Ecto neural progenitor cell (in vitro differentiated cells): Measurements from ENCODE around the gene TBL1XR1.
"Not testable (repeated sequence)": the region's sequence is repeated elsewhere in the genome, so short reads cannot be mapped to it uniquely, and the experiment has no call there.

Experiments
- DNase-seq: peaks from one replicate; pipeline ENCODE4 v3.0.0-alpha.2; 2018; ENCODE audit warnings: low spot score

Gene TBL1XR1

DNA sequence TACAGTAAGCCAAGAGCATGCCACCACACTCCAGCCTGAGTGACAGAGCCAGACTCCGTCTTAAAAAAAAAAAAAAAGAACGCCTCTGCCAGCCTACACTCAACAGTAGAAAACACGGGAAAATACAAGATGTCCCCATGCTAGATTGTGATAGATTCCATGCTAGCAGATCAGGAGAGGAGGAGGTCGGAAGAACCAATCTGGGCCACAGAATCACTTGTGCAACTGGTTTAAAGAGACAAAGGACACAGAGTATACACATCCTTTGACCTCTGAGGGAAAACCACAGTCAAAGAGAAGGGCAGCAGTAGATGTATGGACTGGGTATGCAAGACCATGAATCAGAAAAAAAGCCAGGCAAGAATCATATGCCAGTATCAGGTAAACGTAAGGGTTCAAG lies 15.9 kb downstream of the TBL1XR1 start:
- DNase-seq, result no peak

DNA sequence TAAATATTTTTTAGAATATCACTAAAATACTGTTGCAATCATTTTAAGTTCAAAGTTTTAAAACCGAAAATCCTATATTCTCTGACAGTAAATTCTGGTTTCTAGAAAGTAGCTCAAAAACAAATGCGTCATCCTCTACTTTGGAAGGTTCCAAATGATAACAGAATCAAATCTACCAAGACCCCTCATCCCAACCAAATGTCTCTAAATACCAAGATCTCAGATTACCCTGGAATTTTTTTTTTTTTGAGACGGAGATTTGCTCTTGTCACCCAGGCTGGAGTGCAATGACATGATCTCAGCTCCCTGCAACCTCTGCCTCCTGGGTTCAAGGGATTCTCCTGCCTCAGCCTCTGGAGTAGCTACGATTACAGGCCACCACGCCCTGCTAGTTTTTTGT lies 16.8 kb downstream of the TBL1XR1 start:
- DNase-seq, result no peak

DNA sequence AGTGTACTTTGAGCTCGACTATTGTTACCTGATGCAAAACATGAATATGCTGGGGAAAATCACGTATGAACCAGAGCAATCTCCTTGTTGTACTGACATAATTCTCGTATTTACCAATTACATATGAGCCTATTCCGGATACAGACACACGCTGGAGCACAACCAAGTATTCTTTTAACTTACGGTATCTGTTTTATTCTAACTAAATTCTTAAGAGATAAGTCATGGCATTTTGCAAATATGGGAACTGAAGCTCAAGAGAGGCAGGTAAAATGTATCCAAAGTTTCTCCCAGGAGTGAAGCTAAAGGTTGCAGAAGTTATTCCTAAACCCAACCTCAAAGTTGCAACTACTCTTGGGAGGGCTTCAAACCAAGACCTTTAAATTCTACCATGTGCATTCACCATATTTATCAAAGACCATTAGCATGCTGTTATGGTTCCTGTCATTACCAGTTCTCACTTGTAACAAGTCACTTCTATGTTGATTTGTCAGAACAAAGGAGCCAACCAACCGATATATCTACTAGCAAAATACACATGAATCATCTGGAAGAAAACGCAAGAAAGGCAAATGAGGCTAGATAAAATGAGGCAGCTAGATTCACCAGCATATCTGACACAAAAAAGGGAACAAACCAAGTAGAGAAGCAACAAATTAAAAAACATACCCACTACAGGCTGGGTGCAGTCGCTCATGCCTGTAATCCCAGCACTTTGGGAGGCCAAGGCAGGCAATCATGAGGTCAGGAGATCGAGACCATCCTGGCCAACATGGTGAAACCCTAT lies 17.8 kb downstream of the TBL1XR1 start:
- DNase-seq, result no peak

DNA sequence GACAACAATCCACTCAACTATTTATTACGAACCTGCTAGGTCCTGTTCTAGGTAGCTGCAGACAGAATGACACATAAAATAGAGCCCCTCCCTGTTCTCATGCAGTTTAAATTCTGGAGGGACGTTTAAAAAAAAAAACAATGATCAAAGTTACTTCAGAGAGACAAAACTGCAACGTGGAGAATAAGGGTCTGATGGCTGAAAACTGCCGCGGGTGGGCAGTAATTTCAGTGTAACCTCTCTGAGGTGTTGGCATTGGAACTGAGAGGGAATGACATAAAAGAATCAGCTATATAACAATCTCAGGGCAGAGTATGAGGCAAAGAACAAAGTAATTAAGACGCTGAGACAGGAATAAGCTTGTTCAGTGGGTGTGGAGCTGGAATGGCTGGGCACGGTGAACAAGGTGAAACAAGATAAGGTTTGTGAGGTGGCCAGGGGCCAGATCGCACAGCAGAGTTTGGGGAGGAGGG lies 19.5 kb downstream of the TBL1XR1 start:
- DNase-seq, result no peak

DNA sequence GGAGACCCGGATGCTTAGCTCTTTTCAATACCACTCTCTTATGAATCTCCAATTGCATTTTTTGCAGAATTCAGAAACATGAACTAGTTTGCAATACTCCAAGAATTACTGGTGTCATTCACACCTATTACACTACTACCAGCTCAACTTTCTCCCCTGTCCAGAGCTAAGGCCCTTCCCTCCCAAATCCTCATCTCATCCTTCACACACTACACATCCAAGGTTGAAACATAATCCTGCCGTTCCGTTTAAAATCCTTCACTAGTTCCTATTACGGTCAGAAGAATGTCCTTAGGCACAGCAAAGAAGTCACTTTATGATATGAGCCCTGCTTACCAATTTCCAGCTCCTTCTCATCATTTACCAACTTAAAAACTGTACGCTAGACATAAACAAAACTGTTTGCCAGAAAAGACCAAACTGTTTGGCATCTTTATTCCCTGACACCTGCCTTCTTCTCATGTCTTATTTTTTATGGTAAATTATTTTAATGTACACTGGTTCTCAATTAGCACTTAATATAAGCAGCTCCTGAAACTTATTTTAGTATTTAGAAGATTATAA lies 22.6 kb downstream of the TBL1XR1 start:
- no peak for DNase-seq

DNA sequence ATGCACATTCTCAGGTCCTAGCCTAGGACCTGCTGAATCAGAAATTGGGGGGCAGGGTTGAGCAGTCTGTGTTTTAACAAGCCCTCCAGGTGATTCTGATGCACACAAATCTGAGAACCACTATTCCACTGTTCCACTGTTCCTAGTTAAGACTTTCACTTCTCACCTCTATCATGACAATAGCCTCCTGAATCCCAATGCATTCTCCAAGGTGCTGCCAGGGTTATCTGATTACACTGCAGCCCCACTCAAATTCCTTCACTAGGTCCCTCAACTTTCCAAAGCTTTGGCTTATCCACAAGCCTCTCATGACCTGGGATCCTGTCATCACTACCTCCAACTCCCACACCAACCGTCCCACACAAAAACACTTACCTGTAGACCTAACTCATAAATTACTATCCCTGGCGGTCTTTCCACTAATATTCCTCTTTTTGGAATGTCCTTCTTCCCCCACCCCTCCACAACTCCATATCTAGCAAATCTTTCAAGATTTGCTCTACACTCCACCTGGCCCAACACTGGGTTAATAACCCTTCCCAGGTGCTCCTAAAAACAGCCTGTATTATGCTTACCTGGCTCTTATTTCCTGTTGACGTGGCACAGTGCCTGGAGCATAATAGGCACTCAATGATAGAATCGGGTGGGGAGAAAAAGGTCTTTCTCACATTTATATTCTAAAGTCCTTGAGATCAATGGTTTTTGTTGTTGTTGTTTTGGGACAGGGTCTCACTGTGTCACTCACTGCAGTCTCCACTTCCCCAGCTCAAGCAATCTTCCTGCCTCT lies 27.2 kb downstream of the TBL1XR1 start:
- DNase-seq, result no peak

DNA sequence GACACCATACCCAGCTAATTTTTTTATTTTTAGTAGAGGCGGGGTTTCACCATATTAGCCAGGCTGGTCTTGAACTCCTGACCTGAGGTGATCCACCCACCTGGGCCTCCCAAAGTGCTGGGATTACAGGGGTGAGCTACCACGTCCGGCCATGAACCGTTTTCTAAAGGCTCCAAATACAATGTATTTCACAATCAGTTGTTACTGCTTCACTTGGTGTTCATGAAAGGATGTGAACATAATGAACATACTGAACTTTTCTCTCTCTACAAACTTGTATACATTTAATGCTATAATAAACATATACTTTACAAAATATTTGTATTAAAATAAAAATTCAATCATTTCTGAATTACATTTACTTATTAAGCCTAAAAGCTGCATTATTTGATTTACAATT lies 28.9 kb downstream of the TBL1XR1 start:
- no peak for DNase-seq

DNA sequence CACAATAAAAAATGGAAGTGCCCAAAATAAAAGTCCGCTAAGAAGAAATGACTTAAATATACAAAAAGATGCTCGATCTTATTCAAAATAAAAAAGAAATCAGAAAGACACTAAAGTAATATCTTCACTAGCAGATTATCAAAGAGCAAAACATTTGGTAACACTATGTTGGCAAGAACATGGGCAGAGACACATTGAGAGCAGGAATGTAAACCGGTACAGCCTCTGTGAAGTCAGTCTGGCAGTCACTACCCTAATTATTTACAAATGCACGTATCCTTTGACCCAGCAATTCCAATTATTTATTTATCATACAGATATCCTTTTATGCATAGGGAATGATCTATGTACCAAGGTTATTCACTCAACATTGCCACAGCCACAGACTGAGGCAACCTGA lies 34.5 kb downstream of the TBL1XR1 start:
- no peak for DNase-seq

DNA sequence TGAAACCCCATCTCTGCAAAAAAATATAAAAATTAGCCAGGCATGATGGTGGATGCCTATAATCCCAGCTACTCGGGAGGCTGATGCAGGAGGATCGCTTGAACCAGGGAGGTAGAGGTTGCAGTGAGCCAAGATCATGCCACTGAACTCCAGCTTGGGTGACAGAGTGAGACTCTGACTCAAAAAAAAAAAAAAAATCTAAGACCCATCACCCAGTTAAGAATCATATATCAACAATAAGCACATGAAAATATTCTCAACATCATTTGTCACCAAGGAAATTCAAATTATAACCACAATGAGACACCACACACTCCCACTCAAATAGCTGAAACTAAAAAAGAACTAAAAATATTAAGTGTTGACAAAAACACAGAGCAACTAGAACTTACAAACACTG lies 35.7 kb downstream of the TBL1XR1 start:
- not testable (repeated sequence) for DNase-seq

DNA sequence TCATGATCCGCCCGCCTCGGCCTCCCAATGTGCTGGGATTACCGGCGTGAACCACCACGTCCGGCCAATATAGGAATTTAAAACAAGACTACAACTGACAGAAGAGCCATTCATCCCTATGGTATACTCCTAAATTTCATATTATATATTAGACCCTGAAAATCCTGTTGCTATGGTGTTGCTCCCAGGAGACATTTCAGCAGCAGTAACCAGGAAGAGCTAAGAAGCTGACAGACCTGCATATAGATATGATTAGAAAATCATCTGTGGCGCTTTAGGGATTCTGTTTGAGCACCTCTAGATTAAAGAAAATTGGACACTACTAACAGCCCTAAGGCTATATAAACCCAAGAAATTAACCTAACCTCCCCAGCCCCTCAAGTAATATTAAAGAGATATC lies 38.8 kb downstream of the TBL1XR1 start:
- DNase-seq, result no peak

DNA sequence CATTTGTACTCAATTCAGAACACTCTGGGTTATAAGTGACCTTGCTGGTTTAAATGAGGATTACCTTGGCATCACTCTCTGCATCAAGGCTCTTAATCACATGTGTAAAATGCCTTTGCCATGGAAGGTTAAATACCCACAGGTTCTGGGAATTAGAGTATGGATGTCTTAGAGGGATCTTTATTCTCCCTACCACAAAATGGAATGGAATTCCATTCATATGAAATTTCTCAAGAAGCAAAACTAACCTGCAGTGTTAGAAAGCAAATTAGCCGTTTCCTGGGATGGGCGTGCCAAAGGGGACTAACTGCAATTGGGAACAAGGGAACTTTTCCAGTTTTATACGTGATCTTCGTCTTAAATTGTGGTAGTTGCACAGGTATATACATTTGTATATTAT lies 39.8 kb downstream of the TBL1XR1 start:
- DNase-seq, result no peak

DNA sequence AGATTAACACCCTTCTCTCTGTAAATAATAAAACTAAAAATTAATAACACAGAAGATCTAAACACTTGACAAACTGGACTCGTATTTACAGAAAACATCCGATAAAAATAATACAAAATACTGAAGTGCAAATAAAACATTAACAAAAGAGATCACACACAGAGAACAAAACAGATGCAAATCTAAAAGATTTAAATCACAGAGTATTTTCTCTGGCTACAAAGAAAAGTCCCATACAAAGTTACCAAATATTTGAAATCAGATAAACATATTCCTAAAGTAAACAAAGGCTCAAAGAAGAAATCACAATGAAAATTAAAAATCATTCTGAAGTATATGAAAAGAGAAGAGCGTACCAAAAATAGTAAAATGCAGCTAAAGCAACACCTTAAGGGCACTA lies 42.5 kb downstream of the TBL1XR1 start:
- no peak for DNase-seq

DNA sequence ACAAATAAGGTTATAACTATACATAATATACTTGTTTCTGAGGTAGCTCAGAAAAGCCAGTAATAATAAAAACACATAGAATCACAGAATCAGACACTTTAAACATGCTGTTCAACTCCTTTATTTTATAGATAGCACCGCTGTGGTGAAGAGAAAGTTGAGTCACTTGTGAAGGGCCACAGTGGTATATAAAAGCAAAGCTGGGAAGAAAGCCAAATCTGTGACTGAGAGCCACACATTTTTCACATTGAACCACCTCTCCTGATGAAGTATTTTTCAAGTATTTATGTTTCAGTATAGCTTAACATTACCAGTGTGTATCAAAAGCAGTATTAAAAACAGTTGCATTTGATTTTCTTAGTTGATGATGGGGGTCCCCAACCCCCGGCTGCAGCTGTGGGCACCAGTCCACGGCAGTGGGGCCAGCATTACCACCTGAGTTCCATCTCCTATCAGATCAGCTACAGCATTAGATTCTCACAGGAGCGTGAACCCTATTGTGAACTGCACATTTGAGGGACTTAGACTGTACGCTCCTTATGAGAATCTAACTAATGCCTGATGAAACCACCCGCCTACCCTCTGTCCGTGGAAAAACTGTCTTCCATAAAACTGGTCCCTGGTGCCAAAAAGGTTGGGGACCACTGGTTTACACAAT lies 46.2 kb downstream of the TBL1XR1 start:
- no peak for DNase-seq

DNA sequence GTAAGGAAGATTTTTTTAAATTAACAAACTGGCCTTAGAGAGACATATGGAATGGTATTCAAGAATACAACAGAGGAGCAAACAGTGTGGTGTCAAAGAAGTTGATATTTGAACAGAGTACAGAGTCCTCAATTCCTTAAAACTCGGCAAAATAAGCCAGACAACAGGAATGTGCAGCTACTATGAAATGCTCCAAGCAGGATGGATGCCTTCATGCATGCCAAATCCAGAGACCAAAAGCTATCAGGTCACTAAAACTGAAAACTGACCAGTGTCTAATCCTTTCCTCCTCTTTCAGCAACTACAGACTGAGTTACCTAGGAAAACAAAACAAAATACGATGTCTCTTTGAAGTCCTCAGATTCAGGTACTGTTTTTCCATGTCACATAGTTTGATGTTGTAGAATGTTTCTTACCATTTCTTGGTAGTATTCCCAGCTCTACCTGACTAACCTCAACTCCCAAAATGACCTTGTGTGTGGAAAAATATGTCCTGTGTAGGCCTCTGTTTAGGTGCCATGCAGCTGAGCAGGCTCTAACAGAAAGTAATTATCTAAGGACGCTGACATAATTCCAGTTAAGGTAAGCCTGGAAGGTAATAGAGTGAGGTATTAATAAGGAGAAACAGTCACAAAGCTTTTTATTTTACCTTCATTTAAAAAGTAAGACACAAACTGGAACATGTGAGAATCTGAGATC lies 46.9 kb downstream of the TBL1XR1 start:
- DNase-seq, result no peak

DNA sequence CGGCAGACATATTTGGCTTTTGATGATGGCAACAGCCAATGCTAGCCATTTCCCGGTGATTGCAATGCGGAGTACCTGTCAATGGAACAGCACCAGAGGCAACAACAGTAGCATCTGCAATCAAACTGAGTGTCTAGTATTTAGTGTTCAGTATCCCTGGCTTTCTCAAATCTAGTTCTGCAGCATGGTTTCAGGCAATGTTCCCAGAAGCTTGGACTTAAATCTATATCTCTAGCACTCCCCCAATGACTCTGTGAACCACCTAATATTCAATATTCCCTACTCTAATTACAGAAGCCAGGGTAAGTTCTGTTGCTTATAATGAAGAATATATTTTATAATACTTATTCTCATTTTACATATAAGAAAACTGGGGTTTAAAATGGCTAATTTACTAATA lies 48.2 kb downstream of the TBL1XR1 start:
- DNase-seq, result no peak

DNA sequence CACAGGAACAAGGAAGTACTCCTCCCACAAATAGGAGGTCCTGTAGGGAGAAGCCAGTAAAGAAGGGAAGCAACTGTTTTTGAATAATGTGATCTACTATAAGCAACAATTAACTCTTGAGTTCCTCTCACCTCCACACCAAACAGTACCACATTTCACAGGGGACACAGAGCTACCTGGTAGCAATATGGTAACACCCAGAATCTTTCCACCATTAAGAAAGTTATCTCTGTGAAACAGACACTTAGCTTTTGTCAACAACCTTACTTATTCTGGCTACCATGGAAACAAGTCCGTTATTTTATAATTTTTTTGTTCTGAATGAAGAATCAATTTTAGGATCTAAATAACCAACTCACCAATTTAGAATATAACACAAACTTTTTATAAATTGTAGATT lies 49.5 kb downstream of the TBL1XR1 start:
- DNase-seq, result no peak

DNA sequence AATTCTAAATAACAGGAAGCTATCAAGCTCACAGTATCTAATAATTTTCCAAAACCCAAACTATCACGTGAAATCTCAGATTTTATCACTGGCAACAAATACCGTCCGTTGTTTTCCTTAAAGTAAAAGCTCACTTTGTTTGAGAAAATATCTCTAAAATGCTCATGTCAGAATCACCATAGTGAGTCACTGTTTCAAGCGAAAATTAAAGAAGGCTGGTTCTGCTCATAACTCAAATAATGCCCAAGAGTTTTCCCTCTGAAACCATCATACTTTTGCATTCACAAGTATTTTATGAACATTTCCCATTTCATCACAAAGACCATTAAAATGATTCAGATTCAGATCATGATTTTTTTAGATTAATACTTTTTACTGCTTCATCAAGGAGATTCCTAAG lies 50.6 kb downstream of the TBL1XR1 start:
- no peak for DNase-seq

DNA sequence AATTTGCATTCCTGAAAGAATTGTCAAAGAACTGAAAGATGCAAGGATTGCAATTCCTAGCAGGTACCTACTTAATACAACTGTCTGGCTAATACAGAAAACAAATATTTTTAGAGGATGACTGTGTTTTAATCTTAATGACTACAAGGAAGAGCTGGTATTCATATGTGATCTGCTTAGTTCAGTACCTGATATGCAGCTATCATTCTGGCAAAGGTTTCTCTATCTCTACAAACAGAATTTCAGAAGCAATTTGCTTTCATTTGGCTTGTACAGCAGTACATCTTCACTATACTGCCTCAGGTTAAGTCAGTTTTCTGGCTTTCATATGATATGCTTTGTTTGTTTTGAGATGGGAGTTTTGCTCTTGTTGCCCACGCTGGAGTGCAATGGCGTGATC lies 51.3 kb downstream of the TBL1XR1 start:
- no peak for DNase-seq

DNA sequence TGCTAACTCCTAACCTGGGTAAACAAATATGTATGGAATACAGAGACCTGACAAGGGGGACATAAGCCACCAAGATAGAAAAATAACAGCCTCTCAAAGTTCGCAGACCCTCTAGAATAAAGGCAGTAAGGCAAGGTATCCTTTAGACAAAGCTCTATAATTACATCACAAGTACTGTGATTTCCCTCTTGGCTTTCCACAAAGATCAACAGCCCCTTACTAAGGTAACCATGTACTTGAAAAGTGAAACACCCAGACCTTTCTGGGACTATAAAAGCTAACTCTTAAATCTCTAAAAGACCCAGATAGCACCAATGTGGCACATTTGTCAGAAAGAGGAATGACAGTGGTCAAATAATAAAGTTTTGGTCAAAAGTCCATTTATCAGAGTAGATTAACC lies 51.9 kb downstream of the TBL1XR1 start:
- DNase-seq, result no peak

DNA sequence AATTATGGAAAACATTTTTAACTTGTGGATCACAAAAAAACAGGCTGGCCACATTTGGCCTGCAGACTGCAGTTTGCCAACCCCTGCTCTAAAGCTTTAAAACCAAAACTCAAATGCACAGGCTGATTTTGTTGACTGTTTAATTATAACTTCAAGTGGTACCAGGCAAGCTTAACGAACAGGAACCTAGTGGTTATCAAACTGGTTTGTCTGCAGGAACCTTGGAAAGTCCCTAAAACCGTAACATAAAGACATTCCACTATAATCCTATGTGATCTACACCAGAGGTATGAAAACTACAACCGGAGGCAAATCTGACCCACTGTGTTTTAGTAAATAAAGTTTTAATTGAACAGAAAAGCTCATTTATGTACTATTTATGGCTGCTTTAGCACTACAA lies 52.4 kb downstream of the TBL1XR1 start:
- DNase-seq, result no peak

DNA sequence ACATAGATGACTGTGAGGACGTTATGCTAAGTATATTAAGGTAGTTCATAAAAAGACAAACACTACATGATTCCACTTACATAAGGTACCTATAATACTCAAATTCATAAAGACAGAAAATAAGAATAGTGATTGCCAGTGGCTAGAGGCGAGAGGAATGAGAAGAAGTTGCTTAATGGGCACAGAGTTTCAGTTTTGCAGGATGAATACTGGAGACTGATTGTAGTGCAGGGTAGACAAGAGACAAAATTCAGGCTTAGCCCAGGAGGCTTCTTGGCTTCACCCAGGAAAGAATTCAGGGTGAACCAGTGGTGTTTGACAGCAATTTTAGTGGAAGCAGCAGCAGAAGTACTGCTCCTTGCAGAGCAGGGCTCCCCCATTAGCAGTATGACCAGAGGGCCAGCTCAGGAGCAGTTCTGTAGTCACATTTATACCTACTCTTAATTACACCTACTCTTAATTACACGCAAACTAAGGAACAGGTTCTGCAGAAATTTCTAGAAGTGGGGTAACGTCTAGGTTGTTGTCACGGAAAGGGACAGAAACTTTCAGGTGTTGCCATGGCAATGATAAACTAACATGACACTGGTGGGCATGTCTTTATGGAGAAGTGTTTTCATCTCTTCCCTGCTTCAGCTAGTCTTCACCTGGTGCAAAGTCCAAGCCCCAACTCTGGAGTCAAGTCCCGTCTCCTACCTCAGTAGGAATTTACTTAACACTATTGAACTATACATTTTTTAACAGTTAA lies 55.2 kb downstream of the TBL1XR1 start:
- no peak for DNase-seq
